PC-9 (cell line): ENCODE results near the gene TMEM131L.

ENCODE experiments used
- EZH2 ChIP-seq: fragments of 200-600 bp; sonication (generic); IDR thresholded peaks from 2 replicates; pipeline ENCODE4 v1.8.0; 2017; ENCODE audit warnings: antibody characterized with exemption, low read depth
- TF ChIP-seq, protein P1 (sequence below): fragments of 200-600 bp; sonication (generic); conservative IDR thresholded peaks from 2 replicates; pipeline ENCODE4 v1.6.1; 2017; ENCODE audit warnings: mixed run types, antibody characterized with exemption, mild to moderate bottlenecking, moderate library complexity

DNA sequence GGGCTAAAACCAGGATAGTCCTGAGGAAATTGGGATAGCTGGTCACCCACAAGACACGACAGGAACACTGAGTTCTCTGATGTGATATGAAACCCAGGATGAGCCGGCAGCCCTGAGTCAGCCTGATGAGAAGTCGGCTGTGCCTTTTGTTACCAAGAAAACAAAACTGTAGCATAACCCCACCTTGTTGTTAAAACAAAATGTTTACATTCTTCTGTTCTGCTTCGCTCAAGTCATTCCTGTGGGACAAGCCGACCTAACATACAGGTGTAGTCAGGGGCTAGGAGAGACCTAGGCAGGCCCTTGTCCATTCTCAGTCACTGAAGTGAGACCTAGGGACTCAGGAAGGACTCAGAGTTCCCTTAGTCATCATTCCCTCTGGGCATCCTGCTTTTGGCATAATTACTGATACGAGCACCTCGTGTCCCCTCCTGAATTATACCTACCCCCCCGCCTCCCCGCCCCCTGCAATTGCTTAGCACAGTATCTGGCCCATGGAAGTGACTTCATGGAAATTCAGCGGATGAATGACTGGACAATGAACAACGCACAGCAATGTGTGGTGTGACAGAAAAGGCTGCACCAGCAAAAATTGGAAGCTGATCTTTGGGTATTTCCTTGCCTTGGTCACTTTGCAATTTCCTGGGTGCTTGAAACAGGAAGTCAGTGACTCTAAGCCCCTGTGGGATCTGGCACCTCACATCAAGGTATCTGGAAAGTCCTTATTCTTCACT, 186.1 kb downstream of the TMEM131L start:
- TF ChIP-seq, protein P1, sequence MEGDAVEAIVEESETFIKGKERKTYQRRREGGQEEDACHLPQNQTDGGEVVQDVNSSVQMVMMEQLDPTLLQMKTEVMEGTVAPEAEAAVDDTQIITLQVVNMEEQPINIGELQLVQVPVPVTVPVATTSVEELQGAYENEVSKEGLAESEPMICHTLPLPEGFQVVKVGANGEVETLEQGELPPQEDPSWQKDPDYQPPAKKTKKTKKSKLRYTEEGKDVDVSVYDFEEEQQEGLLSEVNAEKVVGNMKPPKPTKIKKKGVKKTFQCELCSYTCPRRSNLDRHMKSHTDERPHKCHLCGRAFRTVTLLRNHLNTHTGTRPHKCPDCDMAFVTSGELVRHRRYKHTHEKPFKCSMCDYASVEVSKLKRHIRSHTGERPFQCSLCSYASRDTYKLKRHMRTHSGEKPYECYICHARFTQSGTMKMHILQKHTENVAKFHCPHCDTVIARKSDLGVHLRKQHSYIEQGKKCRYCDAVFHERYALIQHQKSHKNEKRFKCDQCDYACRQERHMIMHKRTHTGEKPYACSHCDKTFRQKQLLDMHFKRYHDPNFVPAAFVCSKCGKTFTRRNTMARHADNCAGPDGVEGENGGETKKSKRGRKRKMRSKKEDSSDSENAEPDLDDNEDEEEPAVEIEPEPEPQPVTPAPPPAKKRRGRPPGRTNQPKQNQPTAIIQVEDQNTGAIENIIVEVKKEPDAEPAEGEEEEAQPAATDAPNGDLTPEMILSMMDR = no peak
- no peak for TF ChIP-seq EZH2
